WTC11 (cell line): ENCODE results near the gene CCNF. TPM values are rescaled to one million over a fixed set of nuclear protein-coding genes. Genes with fewer than 3 reads are reported as not detected.

Source experiments
- ATAC-seq: fragments of 200-7000 bp; cut with Tn5 transposase; 2 replicates; pipeline ENCODE4 v1.10.0; 2021; ENCODE audit warnings: mild to moderate bottlenecking, moderate library complexity
- CTCF ChIA-PET: fragments of 300-600 bp; sonication (Branson Sonifier 250); formaldehyde crosslinking; loops from one replicate; lab custom pipeline; 2021; ENCODE audit warnings: antibody characterized with exemption; lab: Charles Lee
- POLR2A ChIA-PET: fragments of 350-600 bp; sonication (Branson Sonifier 250); formaldehyde crosslinking; loops from one replicate; lab custom pipeline; 2021; ENCODE audit warnings: antibody characterized with exemption; lab: Charles Lee
- DNase-seq: peaks from one replicate; pipeline ENCODE4 v3.0.0; 2021; ENCODE audit warnings: low spot score
- H3K27ac Mint-ChIP-seq: 2 replicates; pipeline ENCODE4 v1.8.0; 2021; ENCODE audit warnings: mixed read lengths
- H3K27me3 Mint-ChIP-seq: 2 replicates; pipeline ENCODE4 v1.8.0; 2021; ENCODE audit warnings: low read depth, mild to moderate bottlenecking, moderate library complexity, mixed read lengths
- H3K36me3 Mint-ChIP-seq: 2 replicates; pipeline ENCODE4 v1.8.0; 2021; ENCODE audit warnings: mixed read lengths
- H3K4me1 Mint-ChIP-seq: 2 replicates; pipeline ENCODE4 v1.8.0; 2022; ENCODE audit warnings: mixed read lengths
- H3K4me3 Mint-ChIP-seq: 2 replicates; pipeline ENCODE4 v1.8.0; 2021; ENCODE audit warnings: mild to moderate bottlenecking, moderate library complexity, mixed read lengths
- H3K9me3 Mint-ChIP-seq: 2 replicates; pipeline ENCODE4 v1.8.0; 2021; ENCODE audit warnings: mixed read lengths
- AFF4 ChIP-seq: sonication (generic); formaldehyde crosslinking; IDR thresholded peaks from 2 replicates; pipeline ENCODE4 v1.8.1; 2023; ENCODE audit warnings: mild to moderate bottlenecking, missing genetic modification reagents, borderline replicate concordance
- FOXP1 ChIP-seq: sonication (generic); formaldehyde crosslinking; IDR thresholded peaks from 2 replicates; pipeline ENCODE4 v1.8.0; 2022; ENCODE audit warnings: missing genetic modification reagents, mild to moderate bottlenecking, moderate library complexity, borderline replicate concordance
- IRF1 ChIP-seq: sonication (generic); formaldehyde crosslinking; IDR thresholded peaks from 2 replicates; pipeline ENCODE4 v1.8.0; 2023; ENCODE audit warnings: missing genetic modification reagents
- JAZF1 ChIP-seq: fragments of 250-450 bp; sonication (Bioruptor Pico); IDR thresholded peaks from 2 replicates; pipeline ENCODE4 v1.9.0; 2021; ENCODE audit warnings: moderate library complexity, mild to moderate bottlenecking, inconsistent platforms
- MAX ChIP-seq: sonication (generic); formaldehyde crosslinking; IDR thresholded peaks from 2 replicates; pipeline ENCODE4 v1.8.0; 2022; ENCODE audit warnings: mild to moderate bottlenecking, missing genetic modification reagents
- MYBL2 ChIP-seq: sonication (generic); formaldehyde crosslinking; IDR thresholded peaks from 2 replicates; pipeline ENCODE4 v1.8.1; 2023; ENCODE audit warnings: mild to moderate bottlenecking, moderate library complexity, missing genetic modification reagents
- NFE2L1 ChIP-seq: sonication (generic); formaldehyde crosslinking; IDR thresholded peaks from 2 replicates; pipeline ENCODE4 v1.8.1; 2023; ENCODE audit warnings: missing genetic modification reagents
- RELA ChIP-seq: sonication (generic); formaldehyde crosslinking; IDR thresholded peaks from 2 replicates; pipeline ENCODE4 v1.8.1; 2022; ENCODE audit warnings: missing genetic modification reagents, mild to moderate bottlenecking, borderline replicate concordance
- RORB ChIP-seq: fragments of 250-450 bp; sonication (Bioruptor Pico); IDR thresholded peaks from 2 replicates; pipeline ENCODE4 v1.9.0; 2021; ENCODE audit warnings: mild to moderate bottlenecking
- SMAD4 ChIP-seq: sonication (generic); formaldehyde crosslinking; IDR thresholded peaks from 2 replicates; pipeline ENCODE4 v1.8.0; 2022; ENCODE audit warnings: mild to moderate bottlenecking, missing genetic modification reagents
- TEAD1 ChIP-seq: sonication (generic); formaldehyde crosslinking; IDR thresholded peaks from 2 replicates; pipeline ENCODE4 v1.8.0; 2022; ENCODE audit warnings: mild to moderate bottlenecking, missing genetic modification reagents
- TEAD4 ChIP-seq: sonication (generic); formaldehyde crosslinking; IDR thresholded peaks from 2 replicates; pipeline ENCODE4 v1.8.0; 2022; ENCODE audit warnings: mild to moderate bottlenecking, missing genetic modification reagents
- TP53 ChIP-seq: sonication (generic); formaldehyde crosslinking; IDR thresholded peaks from 2 replicates; pipeline ENCODE4 v1.8.1; 2023; ENCODE audit warnings: mild to moderate bottlenecking, missing genetic modification reagents
- ZNF219 ChIP-seq: sonication (generic); formaldehyde crosslinking; IDR thresholded peaks from 2 replicates; pipeline ENCODE4 v1.8.0; 2023; ENCODE audit warnings: missing genetic modification reagents, mild to moderate bottlenecking, borderline replicate concordance
- ZSCAN18 ChIP-seq: fragments of 250-450 bp; sonication (Bioruptor Pico); IDR thresholded peaks from 2 replicates; pipeline ENCODE4 v2.1.2; 2022; ENCODE audit warnings: mild to moderate bottlenecking, moderate library complexity
- total RNA-seq: library from RNA; stranded (reverse); gene quantifications from 3 replicates; pipeline ENCODE4 v1.2.3, GENCODE V29; 2021
- TF ChIP-seq, protein P1 (sequence below): fragments of 250-450 bp; sonication (Bioruptor Pico); conservative IDR thresholded peaks from 2 replicates; pipeline ENCODE4 v1.9.0; 2021; ENCODE audit warnings: mild to moderate bottlenecking
- TF ChIP-seq, protein P2 (sequence below): sonication (generic); formaldehyde crosslinking; IDR thresholded peaks from 2 replicates; pipeline ENCODE4 v1.8.0; 2023; ENCODE audit warnings: mild to moderate bottlenecking, missing genetic modification reagents
- TF ChIP-seq, protein P3 (sequence below): sonication (generic); formaldehyde crosslinking; conservative IDR thresholded peaks from 2 replicates; pipeline ENCODE4 v1.8.1; 2022; ENCODE audit warnings: mild to moderate bottlenecking, missing genetic modification reagents

Gene CCNF
- total RNA-seq, 1 experiment from 2014 or later, result 65.7 TPM

DNA sequence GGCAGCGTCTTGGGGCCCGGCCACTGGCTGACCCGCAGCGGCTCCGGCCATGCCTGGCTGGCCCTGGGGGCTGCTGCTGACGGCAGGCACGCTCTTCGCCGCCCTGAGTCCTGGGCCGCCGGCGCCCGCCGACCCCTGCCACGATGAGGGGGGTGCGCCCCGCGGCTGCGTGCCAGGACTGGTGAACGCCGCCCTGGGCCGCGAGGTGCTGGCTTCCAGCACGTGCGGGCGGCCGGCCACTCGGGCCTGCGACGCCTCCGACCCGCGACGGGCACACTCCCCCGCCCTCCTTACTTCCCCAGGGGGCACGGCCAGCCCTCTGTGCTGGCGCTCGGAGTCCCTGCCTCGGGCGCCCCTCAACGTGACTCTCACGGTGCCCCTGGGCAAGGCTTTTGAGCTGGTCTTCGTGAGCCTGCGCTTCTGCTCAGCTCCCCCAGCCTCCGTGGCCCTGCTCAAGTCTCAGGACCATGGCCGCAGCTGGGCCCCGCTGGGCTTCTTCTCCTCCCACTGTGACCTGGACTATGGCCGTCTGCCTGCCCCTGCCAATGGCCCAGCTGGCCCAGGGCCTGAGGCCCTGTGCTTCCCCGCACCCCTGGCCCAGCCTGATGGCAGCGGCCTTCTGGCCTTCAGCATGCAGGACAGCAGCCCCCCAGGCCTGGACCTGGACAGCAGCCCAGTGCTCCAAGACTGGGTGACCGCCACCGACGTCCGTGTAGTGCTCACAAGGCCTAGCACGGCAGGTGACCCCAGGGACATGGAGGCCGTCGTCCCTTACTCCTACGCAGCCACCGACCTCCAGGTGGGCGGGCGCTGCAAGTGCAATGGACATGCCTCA, 42.6 kb downstream of the CCNF start (continued):
- TF ChIP-seq, protein P1, sequence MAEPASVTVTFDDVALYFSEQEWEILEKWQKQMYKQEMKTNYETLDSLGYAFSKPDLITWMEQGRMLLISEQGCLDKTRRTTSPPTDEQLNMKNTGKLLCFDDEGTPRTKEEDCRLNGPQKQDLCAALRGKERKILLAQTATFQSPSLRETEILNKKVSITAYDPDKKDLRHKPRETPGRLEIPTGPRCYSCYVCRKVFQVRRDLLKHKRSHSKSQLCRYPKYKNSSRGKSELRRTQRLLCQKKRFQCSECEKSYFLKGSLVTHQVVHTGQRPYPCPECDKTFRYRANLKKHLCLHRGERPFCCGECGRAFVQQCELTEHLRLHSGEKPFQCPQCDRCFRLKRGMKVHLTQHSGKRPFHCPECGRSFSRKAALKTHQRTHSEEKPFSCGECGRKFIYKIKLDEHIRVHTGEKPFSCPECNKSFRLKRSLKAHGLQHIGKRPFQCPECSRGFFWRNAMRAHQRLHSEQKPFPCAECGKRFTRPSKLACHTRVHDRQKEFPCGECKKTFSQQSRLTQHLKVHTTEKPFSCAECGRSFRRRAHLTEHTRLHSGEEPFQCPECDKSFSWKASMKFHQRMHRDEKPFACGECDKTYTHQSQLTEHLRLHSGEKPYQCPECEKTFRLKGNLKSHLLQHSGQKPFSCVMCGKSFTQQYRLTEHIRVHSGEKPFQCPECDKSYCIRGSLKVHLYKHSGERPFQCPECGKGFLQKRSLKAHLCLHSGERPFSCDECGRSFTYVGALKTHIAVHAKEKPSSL (CRISPR knock-in tag), result no peak
- TF ChIP-seq TEAD4 (no peak), TP53 (CRISPR knock-in tag) (no peak), MAX (CRISPR knock-in tag) (peak; percentile 83; the same call in 1 of the 2 replicates), IRF1 (0 out of 2 replicates have a peak, but pooled peaks have one; percentile 81), RORB (CRISPR knock-in tag) (no peak), MYBL2 (CRISPR knock-in tag) (no peak), TEAD1 (no peak)

GRCh38 chr16:2472488-2472864, 43.2 kb downstream of the CCNF start:
- Mint-ChIP-seq H3K4me1 (peaks cover 20% of the 10 kb centered on the region), H3K27ac (no peak overlapping the region), H3K36me3 (no peaks in the 10 kb centered on the region), H3K27me3 (peaks cover 41% of the 10 kb centered on the region)
- ChIA-PET POLR2A (interaction anchor here (0.6 kb wide), 1 partner anchor 12 kb away, joined by 3 read pairs; the partner anchor contains the start of gene TEDC2), CTCF (interaction anchor here (1.5 to 5.9 kb wide), 3 partner anchors 29 to 41 kb away, joined by 4 to 57 read pairs (median 53); partner anchors contain the start of gene ATP6V0C)
- no peak for ATAC-seq
- TF ChIP-seq FOXP1 (CRISPR knock-in tag) (0 out of 2 replicates have a peak, but pooled peaks have one; percentile 7), JAZF1 (CRISPR knock-in tag) (no peak)
- TF ChIP-seq, all 79 proteins: peak for 1
- no peak for DNase-seq
- H3K9me3 Mint-ChIP-seq, result no peaks in the 10 kb centered on the region
- H3K4me3 Mint-ChIP-seq, result peak overlapping the region; percentile 62

DNA sequence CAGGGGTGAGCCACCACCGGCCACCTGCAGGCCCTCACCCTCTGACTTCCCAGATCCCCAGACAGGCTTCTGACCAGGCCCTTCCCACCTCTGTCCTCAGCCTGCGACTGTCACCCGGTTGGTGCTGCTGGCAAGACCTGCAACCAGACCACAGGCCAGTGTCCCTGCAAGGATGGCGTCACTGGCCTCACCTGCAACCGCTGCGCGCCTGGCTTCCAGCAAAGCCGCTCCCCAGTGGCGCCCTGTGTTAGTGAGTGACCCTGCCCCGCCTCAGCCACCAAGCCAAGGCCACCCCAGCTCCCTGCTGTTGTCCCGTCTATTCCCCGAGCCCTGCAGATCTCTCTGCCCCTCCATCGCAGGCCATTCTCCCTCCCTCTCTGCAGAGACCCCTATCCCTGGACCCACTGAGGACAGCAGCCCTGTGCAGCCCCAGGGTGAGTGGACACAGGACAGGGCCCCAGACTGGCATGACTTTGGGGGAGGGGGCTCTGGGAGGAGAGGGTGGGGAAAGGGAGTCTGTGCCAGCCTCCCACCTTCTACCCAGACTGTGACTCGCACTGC, 43.7 kb downstream of the CCNF start:
- no peaks in the 10 kb centered on the region for H3K9me3 Mint-ChIP-seq
- ATAC-seq, result no peak
- H3K27ac Mint-ChIP-seq, result no peak overlapping the region
- ChIA-PET CTCF (interaction anchor here (0.7 to 4.0 kb wide), 3 partner anchors 10 to 41 kb away, joined by 3 to 57 read pairs (median 4); partner anchors contain the start of gene ATP6V0C), POLR2A (no interaction called here)
- H3K4me1 Mint-ChIP-seq, result peaks cover 20% of the 10 kb centered on the region
- peaks cover 45% of the 10 kb centered on the region for H3K27me3 Mint-ChIP-seq
- H3K4me3 Mint-ChIP-seq, result peak overlapping the region; percentile 62
- no peak for DNase-seq
- H3K36me3 Mint-ChIP-seq, result no peaks in the 10 kb centered on the region
- TF ChIP-seq FOXP1 (CRISPR knock-in tag), result no peak
- TF ChIP-seq TEAD1, result no peak
- TF ChIP-seq NFE2L1 (CRISPR knock-in tag), result no peak
- TF ChIP-seq, protein P2, sequence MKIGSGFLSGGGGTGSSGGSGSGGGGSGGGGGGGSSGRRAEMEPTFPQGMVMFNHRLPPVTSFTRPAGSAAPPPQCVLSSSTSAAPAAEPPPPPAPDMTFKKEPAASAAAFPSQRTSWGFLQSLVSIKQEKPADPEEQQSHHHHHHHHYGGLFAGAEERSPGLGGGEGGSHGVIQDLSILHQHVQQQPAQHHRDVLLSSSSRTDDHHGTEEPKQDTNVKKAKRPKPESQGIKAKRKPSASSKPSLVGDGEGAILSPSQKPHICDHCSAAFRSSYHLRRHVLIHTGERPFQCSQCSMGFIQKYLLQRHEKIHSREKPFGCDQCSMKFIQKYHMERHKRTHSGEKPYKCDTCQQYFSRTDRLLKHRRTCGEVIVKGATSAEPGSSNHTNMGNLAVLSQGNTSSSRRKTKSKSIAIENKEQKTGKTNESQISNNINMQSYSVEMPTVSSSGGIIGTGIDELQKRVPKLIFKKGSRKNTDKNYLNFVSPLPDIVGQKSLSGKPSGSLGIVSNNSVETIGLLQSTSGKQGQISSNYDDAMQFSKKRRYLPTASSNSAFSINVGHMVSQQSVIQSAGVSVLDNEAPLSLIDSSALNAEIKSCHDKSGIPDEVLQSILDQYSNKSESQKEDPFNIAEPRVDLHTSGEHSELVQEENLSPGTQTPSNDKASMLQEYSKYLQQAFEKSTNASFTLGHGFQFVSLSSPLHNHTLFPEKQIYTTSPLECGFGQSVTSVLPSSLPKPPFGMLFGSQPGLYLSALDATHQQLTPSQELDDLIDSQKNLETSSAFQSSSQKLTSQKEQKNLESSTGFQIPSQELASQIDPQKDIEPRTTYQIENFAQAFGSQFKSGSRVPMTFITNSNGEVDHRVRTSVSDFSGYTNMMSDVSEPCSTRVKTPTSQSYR (CRISPR knock-in tag), result no peak
- TF ChIP-seq JAZF1 (CRISPR knock-in tag), result no peak
- no peak for TF ChIP-seq ZSCAN18 (CRISPR knock-in tag)
- no peak for TF ChIP-seq RELA (CRISPR knock-in tag)
- no peak for TF ChIP-seq SMAD4 (CRISPR knock-in tag)
- TF ChIP-seq, protein P3, sequence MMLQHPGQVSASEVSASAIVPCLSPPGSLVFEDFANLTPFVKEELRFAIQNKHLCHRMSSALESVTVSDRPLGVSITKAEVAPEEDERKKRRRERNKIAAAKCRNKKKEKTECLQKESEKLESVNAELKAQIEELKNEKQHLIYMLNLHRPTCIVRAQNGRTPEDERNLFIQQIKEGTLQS (CRISPR knock-in tag), result no peak
- TF ChIP-seq AFF4 (CRISPR knock-in tag), result no peak
- 0 out of 2 replicates have a peak, but pooled peaks have one; percentile 26 for TF ChIP-seq ZNF219 (CRISPR knock-in tag)
- TF ChIP-seq MAX (CRISPR knock-in tag), result 0 out of 2 replicates have a peak, but pooled peaks have one; percentile 19
